ENCODE measurements around the gene RELB.

DNA sequence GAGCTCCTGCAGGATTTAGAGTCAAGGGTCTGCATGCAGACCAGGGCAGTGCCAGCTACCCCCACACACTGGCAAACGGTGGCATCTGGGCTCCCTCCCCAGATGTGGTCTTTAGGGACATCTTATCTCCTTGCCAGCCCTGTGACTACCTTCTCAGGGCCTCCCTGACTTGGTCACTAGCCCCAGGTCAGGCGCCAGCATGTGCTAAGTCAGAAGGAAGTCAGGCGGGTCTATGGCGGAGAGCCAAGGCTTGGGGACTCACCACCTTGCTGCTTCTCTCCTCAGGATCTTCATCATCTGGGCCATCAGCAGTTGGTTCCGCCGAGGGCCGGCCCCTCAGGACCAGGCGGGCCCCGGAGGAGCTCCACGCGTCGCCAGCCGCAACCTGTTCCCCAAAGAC is 28.5 kb upstream of the RELB start:
- TF ChIP-seq EZH2 (IDR thresholded peaks at IDR 0.05) (no peak), POLR2AphosphoS5 (IDR thresholded peaks at IDR 0.05; ENCODE audit: borderline replicate concordance, low read depth, low read length) (no peak), FOXP2 (optimal IDR thresholded peaks at IDR 0.05; ENCODE audit: control extremely low read depth, extremely low read length, insufficient read depth) (no peak)
